Kidney glomerular epithelial cell (primary cell): ENCODE measurements around the gene ZNF578.
A peak's percentile ranks its signal among the peaks of the same experiment; 100 is the strongest.
"Not testable (repeated sequence)": the region's sequence is repeated elsewhere in the genome, so short reads cannot be mapped to it uniquely, and the experiment has no call there.

Experiments used
- DNase-seq: peaks from one replicate; lab custom pipeline; 2025; lab: John Stamatoyannopoulos, UW

The ZNF578 gene

DNA sequence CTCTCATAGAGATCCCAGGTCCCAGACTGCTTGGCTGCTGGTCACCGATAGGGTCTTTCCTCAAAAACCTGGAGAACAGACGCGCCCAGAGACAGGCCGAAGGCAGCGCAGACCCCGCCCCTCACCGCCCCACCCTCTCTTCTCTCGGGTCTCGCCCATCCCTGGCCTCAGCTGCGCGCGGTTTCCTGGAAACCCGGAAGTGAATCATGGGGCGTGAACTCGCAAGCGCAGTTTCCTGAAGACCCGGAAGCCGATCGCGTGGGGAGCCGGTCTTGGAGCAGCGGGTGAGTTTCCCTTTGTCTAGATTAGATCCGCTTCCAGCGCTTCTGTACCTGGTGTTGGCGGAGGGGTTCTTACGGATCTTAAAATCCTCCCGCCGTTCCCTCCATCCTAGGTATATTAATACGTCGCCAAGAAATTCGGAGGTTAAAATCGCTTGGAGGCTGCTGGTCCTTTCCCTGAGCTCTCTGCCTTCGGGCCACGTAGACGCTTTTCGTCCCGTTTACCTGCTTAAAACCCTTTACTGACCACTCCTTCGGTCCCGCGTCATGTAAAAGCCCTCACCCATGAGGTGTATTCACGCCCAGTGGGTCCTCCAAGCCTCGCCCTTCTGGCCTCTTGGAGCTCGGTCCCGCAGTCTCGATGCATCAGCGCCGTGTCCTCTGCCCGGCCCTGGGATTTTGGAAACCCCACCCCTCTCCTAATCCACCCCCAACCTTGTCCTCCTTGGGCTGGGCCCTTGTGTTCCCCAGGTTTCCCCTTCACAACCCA, at the start of gene ZNF578:
Gene ZNF578 (plus strand): TSS at position 230 of the 771 bp plus-strand sequence. CDS start 48,293 bp downstream, outside the sequence.
- peak; percentile 25 for DNase-seq

DNA sequence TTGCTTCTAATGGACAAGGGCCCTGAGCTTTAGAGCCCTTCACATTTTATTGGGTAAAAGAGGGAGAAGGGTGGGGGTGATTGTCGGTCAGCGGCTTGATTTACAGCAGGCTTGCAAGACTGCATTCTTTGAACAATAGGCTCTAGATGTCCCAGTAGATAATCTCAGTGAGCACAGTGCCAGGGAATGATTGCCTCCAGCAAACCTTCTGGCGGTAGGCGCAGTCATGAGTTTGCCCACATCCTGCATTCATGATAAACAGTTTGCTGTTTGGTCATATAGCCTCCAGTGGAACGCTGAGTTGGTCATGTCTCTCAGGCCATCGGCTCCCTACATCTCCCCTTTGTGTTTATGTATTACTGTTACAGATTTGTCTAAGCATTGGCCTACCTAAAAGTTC, 43.1 kb upstream of the ZNF578 start:
- no peak for DNase-seq

DNA sequence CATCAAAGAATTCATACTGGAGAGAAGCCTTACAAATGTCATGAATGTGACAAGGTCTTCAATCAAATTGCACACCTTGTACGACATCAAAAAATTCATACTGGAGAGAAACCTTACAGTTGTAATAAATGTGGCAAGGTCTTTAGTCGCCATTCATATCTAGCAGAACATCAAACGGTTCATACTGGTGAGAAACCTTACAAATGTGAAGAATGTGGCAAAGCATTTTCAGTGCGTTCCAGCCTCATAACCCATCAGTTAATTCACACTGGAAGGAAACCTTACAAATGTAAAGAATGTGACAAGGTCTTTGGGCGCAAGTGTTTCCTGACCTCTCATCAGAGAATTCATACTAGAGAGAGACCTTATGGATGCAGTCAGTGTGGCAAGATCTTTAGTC, 37.6 kb upstream of the ZNF578 start:
- no peak for DNase-seq

DNA sequence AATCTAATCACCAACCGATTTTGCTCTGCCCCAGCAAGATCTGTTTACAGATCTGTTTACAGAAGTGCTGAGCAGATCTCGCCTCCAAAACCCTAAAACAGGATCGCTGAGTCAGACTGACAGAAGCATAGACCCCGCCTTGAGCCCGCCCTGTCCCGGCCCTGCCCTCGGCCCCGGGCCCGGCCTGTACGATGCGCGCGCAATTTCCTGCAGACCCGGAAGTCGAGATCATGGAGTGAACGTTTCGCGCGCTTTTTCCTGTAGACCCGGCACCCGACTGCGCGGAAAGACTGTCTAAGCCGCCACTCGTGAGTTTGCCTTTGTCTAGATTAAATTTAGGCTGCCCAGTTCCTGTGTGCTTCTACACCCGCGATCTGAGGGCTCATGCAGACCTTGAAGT, 24.4 kb upstream of the ZNF578 start, which contains the start of gene ZNF534:
Gene ZNF534 (plus strand): TSS at position 212 of the 400 bp plus-strand sequence. CDS start 2,327 bp downstream, outside the sequence.
- no peak for DNase-seq

DNA sequence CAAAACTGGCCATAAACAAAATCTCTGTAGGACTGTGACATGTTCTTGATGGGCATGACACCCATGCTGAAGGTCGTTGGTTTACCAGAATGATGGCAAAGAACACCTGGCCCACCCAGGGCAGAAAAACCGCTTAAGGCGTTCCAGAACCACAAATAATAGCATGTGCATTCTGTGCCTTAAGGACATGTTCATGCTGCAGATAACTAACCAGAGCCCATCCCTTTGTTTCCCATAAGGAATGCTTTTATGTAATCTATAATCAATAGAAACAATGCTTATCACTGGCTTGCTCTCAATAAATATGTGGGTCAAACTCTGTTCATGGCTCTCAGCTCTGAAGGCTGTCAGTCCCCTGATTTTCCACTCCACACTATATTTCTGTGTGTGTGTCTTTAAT, 11.2 kb upstream of the ZNF578 start:
- DNase-seq = no peak

DNA sequence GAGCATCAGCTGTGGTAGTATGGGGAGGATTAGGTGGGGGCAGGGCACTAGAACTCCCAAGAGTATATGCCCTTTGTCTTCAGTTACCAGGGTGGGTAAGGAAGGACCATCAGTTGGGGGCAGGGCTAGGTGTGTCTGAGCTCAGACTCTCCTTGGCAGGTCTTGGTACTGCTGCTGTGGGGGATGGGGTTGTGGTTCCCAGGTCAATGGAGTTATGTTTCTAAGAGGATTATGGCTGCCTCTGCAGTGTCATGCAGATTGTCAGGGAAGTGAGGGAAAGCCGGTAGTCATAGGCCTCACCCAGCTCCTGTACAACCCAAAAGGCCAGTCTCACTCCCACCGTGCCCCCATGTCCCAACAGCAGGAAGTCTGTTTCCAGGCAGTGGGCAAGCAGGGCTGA, 8.8 kb upstream of the ZNF578 start:
- no peak for DNase-seq

DNA sequence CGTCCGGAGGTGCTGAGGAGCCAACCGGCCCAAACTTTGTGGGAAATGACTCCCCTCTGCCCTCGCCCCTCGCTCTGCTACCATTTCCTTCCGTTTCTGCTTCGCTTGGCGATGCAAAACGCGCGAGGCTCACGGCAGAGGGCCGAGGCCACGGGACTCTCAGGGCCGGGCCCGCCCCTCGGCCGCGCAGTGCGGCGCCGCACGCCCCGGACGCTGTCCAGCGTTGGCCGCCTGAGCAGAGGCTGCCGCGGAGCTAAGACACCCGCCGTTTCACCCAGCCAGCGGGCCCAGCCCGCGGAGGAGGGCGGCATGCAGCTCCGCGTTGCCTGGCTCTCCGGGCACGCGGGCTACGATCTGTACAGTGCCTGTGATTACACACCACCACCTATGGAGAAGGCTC, 2.1 kb upstream of the ZNF578 start:
- no peak for DNase-seq

DNA sequence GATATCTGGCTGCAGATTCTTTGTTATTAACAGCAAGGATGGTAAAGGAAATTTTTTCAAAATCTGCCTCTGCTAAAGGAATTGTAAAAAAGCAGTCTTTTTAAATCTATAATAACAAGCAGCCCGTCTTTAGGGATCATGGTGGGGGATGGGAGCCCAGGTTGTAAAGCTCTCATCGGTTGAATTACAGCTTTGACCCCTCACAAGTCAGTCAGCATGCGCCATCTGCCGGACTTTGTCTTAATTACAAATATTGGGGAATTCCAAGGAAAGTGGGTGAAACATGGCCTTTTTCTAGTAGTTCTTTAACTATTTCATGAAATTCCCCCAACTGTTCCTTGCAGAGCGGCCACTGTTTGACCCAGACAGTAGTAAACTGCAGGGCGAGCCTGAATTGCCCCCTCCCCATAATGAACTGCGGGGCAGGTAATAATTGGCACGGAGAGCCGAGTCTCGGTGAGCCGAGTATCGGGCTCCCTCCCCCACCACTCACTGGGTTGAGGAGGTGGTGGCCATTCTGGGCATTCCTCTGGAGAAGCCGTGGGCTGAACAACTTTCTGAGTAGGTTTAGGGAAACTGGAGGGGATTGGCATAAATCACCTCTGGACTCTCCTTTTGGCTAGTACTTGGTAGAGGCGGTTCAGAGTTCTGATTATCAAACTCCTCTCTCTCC, 11.6 kb downstream of the ZNF578 start:
- DNase-seq = no peak

DNA sequence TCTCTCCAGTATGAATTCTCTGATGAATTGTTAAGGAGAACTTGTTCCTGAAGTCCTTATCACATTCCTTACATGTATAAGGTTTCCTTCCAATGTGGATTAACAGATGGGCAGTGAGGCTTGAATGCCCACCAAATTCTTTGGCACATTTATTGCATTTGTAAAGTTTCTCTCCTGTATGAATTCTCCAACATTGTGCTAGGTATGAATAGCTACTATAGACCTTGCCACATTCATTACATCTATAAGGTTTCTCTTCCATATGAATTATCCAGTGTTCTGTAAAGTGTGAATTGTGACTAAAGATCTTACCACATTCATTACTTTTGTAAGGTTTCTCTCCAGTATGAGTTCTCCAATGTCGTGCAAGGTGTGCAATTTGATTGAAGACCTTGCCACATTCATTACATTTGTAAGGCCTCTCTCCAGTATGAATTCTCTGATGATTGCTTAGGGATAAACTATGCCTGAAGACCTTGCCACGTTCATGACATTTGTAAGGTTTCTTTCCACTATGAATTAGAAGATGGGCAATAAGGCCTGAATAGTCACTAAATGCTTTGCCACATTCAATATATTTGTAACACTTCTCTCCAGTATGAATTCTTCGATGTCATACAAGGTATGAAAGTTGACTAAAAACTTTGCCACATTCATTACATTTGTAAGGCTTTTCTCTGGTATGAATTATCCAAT, 20.4 kb downstream of the ZNF578 start:
- no peak for DNase-seq

DNA sequence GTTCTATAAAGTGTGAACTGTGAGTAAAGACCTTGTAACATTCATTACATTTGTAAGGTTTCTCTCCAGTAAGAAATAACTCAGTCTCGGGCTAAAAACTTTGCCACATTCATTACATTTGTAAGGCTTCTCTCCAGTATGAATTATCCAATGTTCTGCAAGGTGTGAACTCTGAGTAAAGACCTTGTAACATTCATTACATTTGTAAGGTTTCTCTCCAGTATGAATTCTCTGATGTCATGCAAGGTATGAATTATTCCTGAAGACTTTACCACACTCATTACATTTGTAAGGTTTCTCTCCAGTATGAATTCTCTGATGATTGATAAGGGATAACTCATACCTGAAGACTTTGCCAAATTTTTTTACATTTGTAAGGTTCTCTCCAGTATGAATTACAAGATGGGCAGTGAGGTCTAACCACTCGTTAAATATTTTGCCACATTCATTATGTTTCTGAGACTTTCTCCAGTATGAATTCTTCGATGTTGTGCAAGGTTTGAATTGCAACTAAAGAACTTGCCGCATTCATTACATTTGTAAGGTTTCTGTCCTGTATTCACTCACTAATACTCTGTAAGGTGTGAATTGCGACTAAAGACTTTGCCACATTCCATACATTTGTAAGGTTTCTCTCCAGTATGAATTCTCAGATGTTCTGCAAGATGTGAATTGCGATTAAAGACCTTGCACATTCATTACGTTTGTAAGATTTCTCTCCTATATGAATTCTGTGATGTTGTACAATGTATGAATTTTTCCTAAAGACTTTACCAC, 21.2 kb downstream of the ZNF578 start:
- no peak for DNase-seq

DNA sequence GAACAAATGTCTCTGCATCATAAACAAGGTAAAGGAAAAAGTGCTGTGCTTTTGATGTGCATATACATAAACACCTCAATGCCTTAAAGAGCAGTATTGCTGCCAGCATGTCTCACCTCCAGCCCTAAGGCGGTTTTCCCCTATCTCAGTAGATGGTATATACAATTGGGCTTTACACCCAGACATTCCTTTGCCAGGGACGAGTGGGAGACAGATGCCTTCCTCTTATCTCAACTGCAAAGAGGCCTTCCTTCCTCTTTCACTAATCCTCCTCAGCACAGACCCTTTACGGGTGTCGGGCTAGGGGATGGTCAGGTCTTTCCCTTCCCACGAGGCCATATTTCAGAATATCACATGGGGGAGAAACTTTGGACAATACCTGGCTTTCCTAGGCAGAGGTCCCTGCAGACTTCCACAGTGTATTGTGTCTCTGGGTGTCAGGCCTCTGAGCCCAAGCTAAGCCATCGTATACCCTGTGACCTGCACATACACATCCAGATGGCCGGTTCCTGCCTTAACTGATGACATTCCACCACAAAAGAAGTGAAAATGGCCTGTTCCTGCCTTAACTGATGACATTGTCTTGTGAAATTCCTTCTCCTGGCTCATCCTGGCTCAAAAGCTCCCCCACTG, 30.9 kb downstream of the ZNF578 start:
- DNase-seq = not testable (repeated sequence)

DNA sequence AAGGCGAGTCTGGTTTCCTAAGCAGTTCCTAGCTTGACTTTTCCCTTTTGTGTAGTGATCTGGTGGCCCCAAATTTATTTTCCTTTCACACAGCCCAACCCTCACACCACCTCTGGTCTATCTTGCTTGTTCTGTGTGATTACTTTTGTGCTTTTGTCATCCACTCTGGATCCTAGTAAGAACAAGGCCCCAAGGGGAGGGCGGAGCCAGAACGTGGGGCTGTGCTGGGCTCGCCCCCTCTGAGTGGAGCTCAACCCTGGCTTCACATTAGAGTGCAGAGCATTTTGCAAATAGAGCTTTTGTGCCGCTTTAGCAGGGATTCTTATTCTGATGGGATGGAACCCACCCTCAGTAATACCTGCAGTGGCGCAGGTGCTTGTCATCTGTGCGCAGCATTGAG, 31.7 kb downstream of the ZNF578 start:
- not testable (repeated sequence) for DNase-seq

DNA sequence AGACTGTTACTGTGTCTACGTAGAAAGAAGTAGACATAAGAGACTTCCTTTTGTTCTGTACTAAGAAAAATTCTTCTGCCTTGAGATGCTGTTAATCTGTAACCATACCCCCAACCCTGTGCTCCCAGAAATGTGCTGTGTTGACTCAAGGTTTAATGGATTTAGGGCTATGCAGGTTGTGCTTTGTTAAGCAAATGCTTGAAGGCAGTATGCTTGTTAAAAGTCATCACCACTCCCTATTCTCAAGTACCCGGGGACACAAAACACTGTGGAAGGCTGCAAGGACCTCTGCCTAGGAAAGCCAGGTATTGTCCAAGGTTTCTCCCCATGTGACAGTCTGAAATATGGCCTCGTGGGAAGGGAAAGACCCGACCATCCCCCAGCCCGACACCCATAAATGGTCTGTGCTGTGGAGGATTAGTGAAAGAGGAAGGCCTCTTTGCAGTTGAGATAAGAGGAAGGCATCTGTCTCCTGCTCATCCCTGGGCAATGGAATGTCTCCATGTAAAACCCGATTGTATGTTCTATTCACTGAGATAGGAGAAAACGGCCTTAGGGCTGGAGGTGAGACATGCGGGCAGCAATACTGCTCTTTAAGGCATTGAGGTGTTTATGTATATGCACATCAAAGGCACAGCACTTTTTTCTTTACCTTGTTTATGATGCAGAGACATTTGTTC, 32.3 kb downstream of the ZNF578 start:
- not testable (repeated sequence) for DNase-seq

DNA sequence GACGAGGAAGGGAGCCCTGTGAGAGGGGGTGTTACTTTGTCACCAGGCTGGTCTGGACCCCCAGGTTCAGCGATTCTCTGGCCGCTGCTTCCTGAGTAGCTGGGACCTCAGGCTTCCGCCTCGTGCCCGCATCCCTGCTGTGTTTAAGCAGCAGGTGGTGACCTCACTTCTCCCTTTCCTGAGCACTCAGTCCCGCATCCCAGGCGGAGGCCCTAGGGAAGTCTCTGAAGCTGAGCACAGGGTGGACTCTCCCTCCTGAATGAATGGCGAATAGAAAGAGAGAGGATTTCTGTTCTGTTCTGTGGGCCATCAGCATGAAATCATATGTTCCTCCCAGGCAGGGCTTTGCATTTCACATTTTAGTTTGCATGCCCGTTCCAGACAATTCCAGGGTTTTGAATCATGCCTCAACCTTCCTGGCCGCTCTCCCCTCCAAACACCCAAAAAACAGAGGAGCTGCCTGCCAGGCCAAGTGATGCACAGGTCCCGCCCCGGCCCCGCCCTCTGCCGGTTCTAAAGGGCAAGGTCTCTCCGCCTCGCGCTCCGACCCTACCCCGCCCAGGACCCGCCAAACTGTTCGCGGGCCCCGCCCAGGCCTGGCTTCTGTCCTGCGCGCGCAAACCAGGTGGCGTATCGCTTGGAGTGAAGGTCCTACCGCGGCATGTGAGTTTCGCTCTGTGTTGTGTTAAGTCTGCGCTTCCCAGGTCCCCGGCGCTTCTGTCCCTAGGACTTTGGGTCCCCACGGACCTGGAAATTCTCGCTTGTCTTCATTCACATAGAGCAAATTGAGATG, 39.0 kb downstream of the ZNF578 start:
- DNase-seq = no peak

DNA sequence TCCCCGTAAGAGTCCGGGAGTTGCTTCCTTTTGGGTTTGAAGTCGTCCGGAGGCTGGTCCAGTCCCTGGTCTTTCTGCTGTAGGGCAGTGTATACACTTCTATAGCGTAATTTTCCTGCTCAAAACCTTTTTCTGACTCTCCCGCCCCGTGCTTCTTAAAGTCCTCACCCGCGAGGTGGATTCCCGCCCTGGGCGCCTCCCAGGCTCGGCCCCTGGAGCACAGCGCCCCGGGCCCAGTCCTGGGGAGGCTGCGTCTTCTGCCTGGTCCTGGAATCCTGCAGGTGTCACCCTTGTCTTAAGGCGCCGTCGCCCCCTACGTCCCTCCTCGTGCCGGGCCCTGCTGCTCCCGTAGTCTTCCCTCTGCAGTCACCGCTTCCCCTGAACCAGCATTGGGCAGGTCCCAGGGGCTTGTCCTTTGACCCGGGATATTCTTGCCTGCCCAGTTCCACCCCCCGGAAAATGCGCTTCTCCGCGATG, 39.7 kb downstream of the ZNF578 start:
- DNase-seq = no peak

DNA sequence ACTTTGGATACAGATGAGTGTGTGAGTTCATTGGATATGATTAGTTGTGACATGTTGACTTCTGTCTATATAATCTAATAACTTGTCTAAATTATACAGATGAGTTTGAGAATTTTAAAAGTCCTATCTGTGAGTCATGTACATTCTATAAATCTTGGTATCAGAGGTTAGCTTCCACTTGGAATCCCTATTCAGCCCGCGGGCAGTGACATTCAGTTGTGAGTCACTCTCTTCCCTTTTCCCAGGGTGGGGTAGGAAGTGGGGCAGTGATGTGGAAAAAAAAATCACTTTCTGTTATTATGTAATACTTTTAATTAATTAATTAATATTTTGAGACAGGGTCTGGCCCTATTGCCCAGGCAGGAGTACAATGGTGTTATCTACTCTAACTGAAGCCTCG, 41.2 kb downstream of the ZNF578 start:
- DNase-seq = no peak

DNA sequence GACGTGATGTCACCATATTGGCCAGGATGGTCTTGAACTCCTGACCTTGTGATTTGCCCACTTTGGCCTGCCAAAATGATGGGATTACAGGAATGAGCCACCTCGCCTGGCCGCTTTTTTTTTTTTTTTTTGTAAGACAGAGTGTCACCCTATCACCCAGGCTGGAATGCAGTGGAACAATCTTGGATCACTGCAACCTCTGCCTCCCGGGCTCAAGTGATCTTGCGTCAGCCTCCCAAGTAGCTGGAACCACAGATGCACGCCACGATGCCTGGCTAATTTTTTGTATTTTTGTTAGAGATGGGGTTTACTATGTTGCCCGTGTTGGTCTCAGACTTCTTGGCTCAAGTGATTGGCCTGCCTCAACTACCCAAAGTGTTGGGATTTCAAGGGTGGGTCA, 45.2 kb downstream of the ZNF578 start:
- DNase-seq = no peak

DNA sequence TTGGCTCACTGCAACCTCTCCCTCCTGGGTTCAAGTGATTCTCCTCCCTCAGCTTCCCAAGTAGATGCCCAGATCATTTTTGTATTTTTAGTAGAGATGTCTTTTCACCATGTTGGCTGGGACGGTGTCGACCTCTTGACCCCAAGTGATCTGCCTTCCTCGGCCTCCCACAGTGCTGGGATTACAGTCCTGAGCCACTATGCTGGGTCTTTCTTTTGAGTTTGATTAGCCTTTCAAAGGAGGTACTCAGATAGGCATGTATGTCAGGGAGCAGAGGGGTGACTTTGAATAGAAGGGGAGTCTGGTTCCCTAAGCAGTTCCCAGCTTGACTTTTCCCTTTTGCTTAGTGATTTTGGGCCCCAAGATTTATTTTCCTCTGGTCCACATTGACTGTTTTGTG, 47.1 kb downstream of the ZNF578 start:
- not testable (repeated sequence) for DNase-seq

DNA sequence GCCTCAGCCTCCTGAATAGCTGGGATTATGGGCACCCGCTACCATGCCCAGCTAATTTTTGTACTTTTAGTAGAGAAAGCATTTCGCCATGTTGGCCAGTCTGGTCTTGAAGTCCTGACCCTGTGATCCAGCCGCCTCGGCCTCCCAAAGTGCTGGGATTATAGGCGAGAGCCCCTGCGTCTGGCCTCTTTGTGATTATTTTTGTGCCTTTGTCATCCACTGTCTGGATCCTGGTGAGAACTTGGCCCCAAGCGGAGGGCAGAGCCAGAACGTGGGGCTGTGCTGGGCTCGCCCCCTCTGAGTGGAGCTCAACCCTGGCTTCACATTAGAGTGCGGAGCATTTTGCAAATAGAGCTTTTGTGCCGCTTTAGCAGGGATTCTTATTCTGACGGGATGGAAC, 47.6 kb downstream of the ZNF578 start:
- not testable (repeated sequence) for DNase-seq

DNA sequence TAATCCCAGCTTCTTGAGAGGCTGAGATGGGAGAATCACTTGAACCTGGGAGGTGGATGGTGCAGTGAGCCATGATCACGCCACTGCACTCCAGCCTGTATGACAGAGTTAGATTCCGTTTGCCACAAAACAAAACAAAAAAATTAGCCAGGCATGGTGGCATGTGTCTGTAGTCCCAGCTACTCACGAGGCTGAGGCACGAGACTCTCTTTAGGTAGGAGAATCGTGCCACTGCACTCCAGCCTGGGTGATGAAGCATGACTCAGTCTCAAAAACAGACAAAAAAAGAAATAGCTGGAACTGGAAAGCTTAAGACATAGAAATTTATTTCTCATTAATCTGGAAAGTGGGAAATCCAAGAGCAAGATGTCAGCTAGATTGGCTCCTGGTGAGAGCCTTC, 53.9 kb downstream of the ZNF578 start:
- DNase-seq = no peak
